Glutamatergic neuron (in vitro differentiated cells): Measurements from ENCODE around the gene CNTNAP2. TPM values are rescaled to one million over a fixed set of nuclear protein-coding genes. Genes with fewer than 3 reads are reported as not detected.

ENCODE experiments used
- DNase-seq: peaks from one replicate; pipeline ENCODE4 v3.0.0; 2022
- H3K27ac Mint-ChIP-seq: one replicate; pipeline ENCODE4 v1.8.0; 2020; ENCODE audit warnings: mild to moderate bottlenecking, mixed read lengths, inconsistent platforms; ENCODE audit not compliant: unreplicated experiment
- H3K27me3 Mint-ChIP-seq: one replicate; pipeline ENCODE4 v1.8.0; 2020; ENCODE audit warnings: mild to moderate bottlenecking, moderate library complexity, mixed read lengths, inconsistent platforms; ENCODE audit not compliant: unreplicated experiment
- H3K36me3 Mint-ChIP-seq: one replicate; pipeline ENCODE4 v1.8.0; 2020; ENCODE audit warnings: mild to moderate bottlenecking, mixed read lengths, inconsistent platforms; ENCODE audit not compliant: unreplicated experiment
- H3K4me1 Mint-ChIP-seq: one replicate; pipeline ENCODE4 v1.8.0; 2020; ENCODE audit warnings: mild to moderate bottlenecking, low read depth, mixed read lengths, inconsistent platforms; ENCODE audit not compliant: unreplicated experiment
- H3K4me3 Mint-ChIP-seq: one replicate; pipeline ENCODE4 v1.8.0; 2020; ENCODE audit warnings: mild to moderate bottlenecking, mixed read lengths, inconsistent platforms; ENCODE audit not compliant: unreplicated experiment
- H3K9me3 Mint-ChIP-seq: one replicate; pipeline ENCODE4 v1.8.0; 2020; ENCODE audit warnings: mild to moderate bottlenecking, moderate library complexity, mixed read lengths, inconsistent platforms; ENCODE audit not compliant: unreplicated experiment
- CTCF ChIP-seq: fragments of 200-600 bp; sonication (generic); IDR thresholded peaks from one replicate; pipeline ENCODE4 v1.5.0; 2021; ENCODE audit not compliant: partially characterized antibody, unreplicated experiment
- total RNA-seq: library from RNA; stranded (reverse); fragmentation: NEBNext Ultra II Directional; extraction: Animal tissue kit (Norgen Biotek cat#: 25700); gene quantifications from one replicate; pipeline ENCODE4 v1.2.1, GENCODE V29; 2021; ENCODE audit not compliant: unreplicated experiment

The CNTNAP2 gene
- total RNA-seq, 1 donor from 2014 or later: 25.8 TPM

GRCh38 chr7:148083448-148083847 lies 1966.8 kb downstream of the CNTNAP2 start:
- no peak for DNase-seq
- Mint-ChIP-seq H3K36me3 (peaks cover 19% of the 10 kb centered on the region), H3K4me3 (no peak overlapping the region), H3K27me3 (no peaks in the 10 kb centered on the region), H3K9me3 (no peaks in the 10 kb centered on the region), H3K27ac (no peak overlapping the region), H3K4me1 (peaks cover 8% of the 10 kb centered on the region)
- no peak for TF ChIP-seq CTCF

GRCh38 chr7:148084138-148084537 lies 1967.5 kb downstream of the CNTNAP2 start:
- peak; percentile 69 for TF ChIP-seq CTCF
- Mint-ChIP-seq H3K27me3 (no peaks in the 10 kb centered on the region), H3K36me3 (peaks cover 23% of the 10 kb centered on the region), H3K9me3 (no peaks in the 10 kb centered on the region), H3K4me3 (no peak overlapping the region), H3K27ac (no peak overlapping the region), H3K4me1 (peaks cover 8% of the 10 kb centered on the region)
- DNase-seq: peak; percentile 68

GRCh38 chr7:148091882-148092281 lies 1975.3 kb downstream of the CNTNAP2 start:
- TF ChIP-seq CTCF: no peak
- Mint-ChIP-seq H3K36me3 (peaks cover 10% of the 10 kb centered on the region), H3K4me1 (peaks cover 2% of the 10 kb centered on the region), H3K4me3 (no peak overlapping the region), H3K27me3 (no peaks in the 10 kb centered on the region), H3K9me3 (no peaks in the 10 kb centered on the region), H3K27ac (no peak overlapping the region)
- no peak for DNase-seq

- H3K4me1 Mint-ChIP-seq: peaks cover 2% of the 10 kb centered on the region
- DNase-seq: no peak
- peaks cover 2% of the 10 kb centered on the region for H3K9me3 Mint-ChIP-seq
- no peaks in the 10 kb centered on the region for H3K27me3 Mint-ChIP-seq
- no peak overlapping the region for H3K4me3 Mint-ChIP-seq
- H3K27ac Mint-ChIP-seq: no peak overlapping the region
- peaks cover 3% of the 10 kb centered on the region for H3K36me3 Mint-ChIP-seq
- no peak for TF ChIP-seq CTCF
Observed at GRCh38 chr7:148093375-148094166, 1977.0 kb downstream of the CNTNAP2 start.

GRCh38 chr7:148095066-148095465 lies 1978.5 kb downstream of the CNTNAP2 start:
- TF ChIP-seq CTCF: no peak
- Mint-ChIP-seq H3K4me3 (no peak overlapping the region), H3K27me3 (no peaks in the 10 kb centered on the region), H3K27ac (no peak overlapping the region), H3K4me1 (peaks cover 6% of the 10 kb centered on the region), H3K9me3 (peaks cover 3% of the 10 kb centered on the region), H3K36me3 (no peaks in the 10 kb centered on the region)
- no peak for DNase-seq
